ENCODE measurements around the gene DNAI7.

The DNAI7 gene

DNA sequence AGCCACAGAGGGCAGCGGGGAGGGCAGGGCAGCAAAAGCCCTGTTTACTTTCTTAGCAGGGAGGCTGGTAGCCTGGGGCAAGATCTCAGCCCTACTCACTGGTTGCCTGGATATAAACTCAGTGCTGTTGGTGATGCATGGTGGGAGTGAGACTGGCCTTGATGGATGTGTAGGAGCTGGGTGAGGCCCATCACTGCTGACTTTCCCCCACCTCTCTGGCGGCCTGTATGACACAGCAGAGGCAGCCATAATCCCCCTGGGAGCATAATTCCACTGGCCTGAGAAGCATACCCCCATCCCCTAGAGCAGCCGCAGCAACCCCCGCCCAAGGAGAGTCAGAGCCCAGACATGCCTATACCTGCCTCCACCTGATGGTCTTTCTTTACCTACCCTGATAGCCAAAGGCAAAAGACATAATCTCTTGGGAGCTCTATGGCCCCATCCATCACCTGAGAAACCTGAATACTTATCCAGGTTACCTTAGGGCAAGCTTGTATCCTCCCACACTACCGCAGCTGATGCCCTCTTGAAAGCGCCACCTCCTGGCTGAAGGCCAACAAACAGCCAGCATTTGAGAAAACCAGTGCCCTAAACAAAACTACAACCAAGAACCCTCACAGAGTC lies 59.3 kb downstream of the DNAI7 start:
- Histone ChIP-seq H3K4me1 (ENCODE audit: insufficient read depth, insufficient read length) (peaks cover 7% of the 10 kb centered on the region), H3K36me3 (ENCODE audit: insufficient read depth, insufficient read length, low read length) (no peaks in the 10 kb centered on the region), H3K9ac (ENCODE audit: insufficient read length, low read depth) (no peak overlapping the region), H3K27me3 (ENCODE audit: insufficient read depth, insufficient read length) (no peaks in the 10 kb centered on the region), H3K4me3 (ENCODE audit: insufficient read length, low read depth) (no peak overlapping the region), H3K9me3 (ENCODE audit: insufficient read depth, low read length) (peaks cover 13% of the 10 kb centered on the region)
- TF ChIP-seq SUZ12 (IDR thresholded peaks at IDR 0.05; ENCODE audit: extremely low read depth, insufficient read depth, insufficient read length) (no peak), YY1 (IDR thresholded peaks at IDR 0.05; ENCODE audit: insufficient read depth, insufficient read length) (no peak), ZNF274 (IDR thresholded peaks at IDR 0.05; ENCODE audit: low read depth, low read length) (no peak)
- peak; percentile 81 for DNase-seq (ENCODE audit: low read depth, low spot score)

DNA sequence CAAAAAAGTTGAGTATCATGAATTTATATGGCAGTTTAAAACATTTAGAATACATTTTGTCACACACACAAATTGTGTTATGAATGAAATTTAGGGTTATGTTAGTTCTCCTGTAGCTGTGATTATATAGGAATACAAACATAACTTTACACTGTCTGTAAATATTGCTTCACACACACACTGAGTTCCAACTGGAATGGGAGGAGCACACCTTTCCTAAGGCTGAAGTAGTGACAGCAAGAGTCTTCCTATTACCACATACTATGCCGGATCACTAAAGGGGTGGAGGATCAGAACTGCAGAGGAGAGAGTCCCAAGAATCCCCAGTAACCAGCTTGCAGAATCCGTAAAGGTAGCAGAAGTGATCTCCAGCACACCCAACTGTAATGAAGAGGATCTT lies 63.7 kb downstream of the DNAI7 start:
- no peak overlapping the region for H3K9ac ChIP-seq (ENCODE audit: insufficient read length, low read depth)
- TF ChIP-seq YY1 (IDR thresholded peaks at IDR 0.05; ENCODE audit: insufficient read depth, insufficient read length) (no peak), SUZ12 (IDR thresholded peaks at IDR 0.05; ENCODE audit: extremely low read depth, insufficient read depth, insufficient read length) (no peak), ZNF274 (IDR thresholded peaks at IDR 0.05; ENCODE audit: low read depth, low read length) (no peak)
- DNase-seq (ENCODE audit: low read depth, low spot score) = no peak
- no peaks in the 10 kb centered on the region for H3K9me3 ChIP-seq (ENCODE audit: insufficient read depth, low read length)
- no peaks in the 10 kb centered on the region for H3K36me3 ChIP-seq (ENCODE audit: insufficient read depth, insufficient read length, low read length)
- H3K27me3 ChIP-seq (ENCODE audit: insufficient read depth, insufficient read length) = no peaks in the 10 kb centered on the region
- no peak overlapping the region for H3K4me3 ChIP-seq (ENCODE audit: insufficient read length, low read depth)
- H3K4me1 ChIP-seq (ENCODE audit: insufficient read depth, insufficient read length) = peaks cover 7% of the 10 kb centered on the region

DNA sequence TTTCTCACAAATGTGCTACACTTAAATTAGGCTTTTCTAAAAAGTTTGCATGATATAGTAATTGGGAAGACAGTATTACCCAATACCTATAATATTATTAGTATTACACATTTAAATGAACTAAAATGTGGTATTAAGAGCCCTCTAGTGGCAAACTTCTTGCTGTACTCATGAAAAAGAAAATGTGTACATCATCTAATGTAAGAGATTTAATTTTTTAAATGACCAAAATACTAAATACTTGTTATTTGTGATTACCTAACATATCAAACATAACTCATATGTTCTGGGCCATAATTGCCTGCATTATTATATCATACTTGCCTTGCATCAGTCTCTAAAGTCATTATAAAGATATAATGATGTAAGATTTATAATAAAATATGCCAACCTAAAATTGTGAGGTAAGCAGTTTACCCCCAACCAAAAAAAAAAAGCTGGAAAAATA lies 64.2 kb downstream of the DNAI7 start:
- no peaks in the 10 kb centered on the region for H3K36me3 ChIP-seq (ENCODE audit: insufficient read depth, insufficient read length, low read length)
- H3K9ac ChIP-seq (ENCODE audit: insufficient read length, low read depth) = no peak overlapping the region
- H3K27me3 ChIP-seq (ENCODE audit: insufficient read depth, insufficient read length) = no peaks in the 10 kb centered on the region
- TF ChIP-seq ZNF274 (IDR thresholded peaks at IDR 0.05; ENCODE audit: low read depth, low read length) (no peak), SUZ12 (IDR thresholded peaks at IDR 0.05; ENCODE audit: extremely low read depth, insufficient read depth, insufficient read length) (no peak), YY1 (IDR thresholded peaks at IDR 0.05; ENCODE audit: insufficient read depth, insufficient read length) (no peak)
- no peak overlapping the region for H3K4me3 ChIP-seq (ENCODE audit: insufficient read length, low read depth)
- peaks cover 2% of the 10 kb centered on the region for H3K4me1 ChIP-seq (ENCODE audit: insufficient read depth, insufficient read length)
- no peaks in the 10 kb centered on the region for H3K9me3 ChIP-seq (ENCODE audit: insufficient read depth, low read length)
- no peak for DNase-seq (ENCODE audit: low read depth, low spot score)

DNA sequence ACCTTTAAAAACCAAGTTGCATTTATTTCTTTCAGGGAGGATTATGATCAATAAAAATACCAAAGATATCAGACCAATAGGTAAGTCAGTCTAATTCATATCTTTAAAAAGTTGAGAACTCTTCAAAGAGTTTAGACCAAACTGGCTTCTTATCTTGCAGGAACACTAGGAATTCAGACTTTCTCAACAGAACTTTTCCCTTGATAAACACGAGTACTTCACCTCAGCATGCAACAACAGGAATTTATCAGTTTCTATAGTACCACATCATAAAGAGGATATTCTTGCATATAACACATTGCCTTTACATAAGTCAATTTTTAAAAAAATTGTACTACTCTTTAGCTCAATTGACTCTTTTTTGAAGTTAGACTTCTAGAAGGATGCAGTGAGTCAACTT lies 68.2 kb downstream of the DNAI7 start:
- no peak overlapping the region for H3K4me3 ChIP-seq (ENCODE audit: insufficient read length, low read depth)
- H3K9ac ChIP-seq (ENCODE audit: insufficient read length, low read depth) = no peak overlapping the region
- H3K9me3 ChIP-seq (ENCODE audit: insufficient read depth, low read length) = no peaks in the 10 kb centered on the region
- no peaks in the 10 kb centered on the region for H3K4me1 ChIP-seq (ENCODE audit: insufficient read depth, insufficient read length)
- no peaks in the 10 kb centered on the region for H3K36me3 ChIP-seq (ENCODE audit: insufficient read depth, insufficient read length, low read length)
- no peak for DNase-seq (ENCODE audit: low read depth, low spot score)
- no peak for TF ChIP-seq ZNF274 (IDR thresholded peaks at IDR 0.05; ENCODE audit: low read depth, low read length)
- no peak for TF ChIP-seq SUZ12 (IDR thresholded peaks at IDR 0.05; ENCODE audit: extremely low read depth, insufficient read depth, insufficient read length)
- TF ChIP-seq YY1 (IDR thresholded peaks at IDR 0.05; ENCODE audit: insufficient read depth, insufficient read length) = no peak
- no peaks in the 10 kb centered on the region for H3K27me3 ChIP-seq (ENCODE audit: insufficient read depth, insufficient read length)

DNA sequence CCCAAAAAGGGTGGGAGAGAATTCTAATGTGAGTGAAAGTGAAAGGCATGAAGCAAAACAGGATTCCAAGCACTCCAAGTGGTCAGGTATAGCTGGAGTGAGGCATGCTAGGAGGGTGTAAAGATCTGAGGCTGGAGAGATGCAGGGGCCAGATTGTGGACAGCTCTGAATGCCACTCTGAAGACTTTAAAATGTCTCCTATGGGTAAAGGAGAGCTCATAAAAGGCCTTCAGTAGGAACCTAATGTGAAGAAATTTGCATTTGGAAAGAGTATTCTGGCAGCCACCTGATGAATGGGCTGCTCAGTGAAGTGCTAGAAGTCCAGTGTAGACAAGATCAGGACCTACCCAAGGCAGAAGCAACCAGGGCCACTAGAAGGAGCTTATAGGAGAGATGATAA lies 68.9 kb downstream of the DNAI7 start:
- DNase-seq (ENCODE audit: low read depth, low spot score) = no peak
- no peaks in the 10 kb centered on the region for H3K9me3 ChIP-seq (ENCODE audit: insufficient read depth, low read length)

DNA sequence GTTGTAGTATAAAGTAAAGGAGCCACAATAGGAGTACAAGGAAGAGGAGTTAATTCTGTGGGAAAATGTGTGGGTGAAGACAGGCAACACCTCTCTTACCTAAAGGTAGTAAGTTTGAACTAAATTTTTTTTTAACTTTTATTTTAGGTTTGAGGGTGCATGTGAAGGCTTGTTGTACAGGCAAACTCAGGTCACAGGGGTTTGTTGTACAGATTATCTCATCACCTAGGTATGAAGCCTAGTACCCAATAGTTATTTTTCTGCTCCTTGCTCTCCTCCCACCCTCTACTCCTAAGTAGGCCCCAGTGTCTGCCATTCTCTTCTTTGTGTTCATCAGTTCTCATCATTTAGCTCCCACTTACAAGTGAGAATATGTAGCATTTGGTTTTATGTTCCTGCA lies 70.5 kb downstream of the DNAI7 start:
- H3K27me3 ChIP-seq (ENCODE audit: insufficient read depth, insufficient read length) = no peaks in the 10 kb centered on the region
- no peaks in the 10 kb centered on the region for H3K4me1 ChIP-seq (ENCODE audit: insufficient read depth, insufficient read length)
- no peaks in the 10 kb centered on the region for H3K9me3 ChIP-seq (ENCODE audit: insufficient read depth, low read length)
- no peaks in the 10 kb centered on the region for H3K36me3 ChIP-seq (ENCODE audit: insufficient read depth, insufficient read length, low read length)
- TF ChIP-seq ZNF274 (IDR thresholded peaks at IDR 0.05; ENCODE audit: low read depth, low read length) (no peak), YY1 (IDR thresholded peaks at IDR 0.05; ENCODE audit: insufficient read depth, insufficient read length) (no peak), SUZ12 (IDR thresholded peaks at IDR 0.05; ENCODE audit: extremely low read depth, insufficient read depth, insufficient read length) (no peak)
- no peak overlapping the region for H3K9ac ChIP-seq (ENCODE audit: insufficient read length, low read depth)
- no peak for DNase-seq (ENCODE audit: low read depth, low spot score)
- H3K4me3 ChIP-seq (ENCODE audit: insufficient read length, low read depth) = no peak overlapping the region

More for the DNA sequence above, 68.9 kb downstream of the DNAI7 start:
- H3K4me3 ChIP-seq (ENCODE audit: insufficient read length, low read depth) = no peak overlapping the region
- H3K36me3 ChIP-seq (ENCODE audit: insufficient read depth, insufficient read length, low read length) = no peaks in the 10 kb centered on the region
- no peaks in the 10 kb centered on the region for H3K27me3 ChIP-seq (ENCODE audit: insufficient read depth, insufficient read length)
- no peaks in the 10 kb centered on the region for H3K4me1 ChIP-seq (ENCODE audit: insufficient read depth, insufficient read length)
- H3K9ac ChIP-seq (ENCODE audit: insufficient read length, low read depth) = no peak overlapping the region
- no peak for TF ChIP-seq YY1 (IDR thresholded peaks at IDR 0.05; ENCODE audit: insufficient read depth, insufficient read length)
- TF ChIP-seq SUZ12 (IDR thresholded peaks at IDR 0.05; ENCODE audit: extremely low read depth, insufficient read depth, insufficient read length) = no peak
- no peak for TF ChIP-seq ZNF274 (IDR thresholded peaks at IDR 0.05; ENCODE audit: low read depth, low read length)

DNA sequence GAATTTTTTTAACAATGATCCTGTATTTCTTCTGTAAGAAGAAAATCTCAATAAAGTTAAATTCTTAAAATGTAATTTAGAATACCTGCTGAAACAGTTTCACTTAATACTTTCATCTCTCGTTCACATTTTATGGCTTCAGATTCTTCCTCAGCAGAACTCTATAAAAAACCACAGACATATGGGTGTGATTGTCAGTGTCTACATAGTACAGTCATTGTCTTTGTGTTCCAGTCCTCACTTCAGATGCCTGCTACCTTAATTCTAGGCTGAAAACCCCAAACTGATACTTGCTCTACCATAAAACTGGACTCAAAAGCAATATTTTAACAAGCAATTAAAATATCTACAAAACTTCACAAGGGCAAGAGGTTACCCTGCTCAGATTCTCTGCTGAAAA lies 71.8 kb downstream of the DNAI7 start:
- Histone ChIP-seq H3K4me3 (ENCODE audit: insufficient read length, low read depth) (no peak overlapping the region), H3K9ac (ENCODE audit: insufficient read length, low read depth) (no peak overlapping the region), H3K9me3 (ENCODE audit: insufficient read depth, low read length) (no peaks in the 10 kb centered on the region), H3K36me3 (ENCODE audit: insufficient read depth, insufficient read length, low read length) (no peaks in the 10 kb centered on the region), H3K4me1 (ENCODE audit: insufficient read depth, insufficient read length) (no peaks in the 10 kb centered on the region), H3K27me3 (ENCODE audit: insufficient read depth, insufficient read length) (no peaks in the 10 kb centered on the region)
- TF ChIP-seq ZNF274 (IDR thresholded peaks at IDR 0.05; ENCODE audit: low read depth, low read length) = no peak
- TF ChIP-seq SUZ12 (IDR thresholded peaks at IDR 0.05; ENCODE audit: extremely low read depth, insufficient read depth, insufficient read length) = no peak
- TF ChIP-seq YY1 (IDR thresholded peaks at IDR 0.05; ENCODE audit: insufficient read depth, insufficient read length) = no peak
- no peak for DNase-seq (ENCODE audit: low read depth, low spot score)
